GM18867 (cell line): ENCODE measurements around the gene CCDC158.
"Not testable (repeated sequence)": the region's sequence is repeated elsewhere in the genome, so short reads cannot be mapped to it uniquely, and the experiment has no call there.

ENCODE experiments used
- ATAC-seq: cut with Tn5 transposase; IDR thresholded peaks from one replicate; pipeline ENCODE4 v1.9.1; 2021; ENCODE audit warnings: mild to moderate bottlenecking, moderate library complexity; ENCODE audit not compliant: unreplicated experiment

CCDC158 gene

GRCh38 chr4:76374798-76375197, 46.1 kb downstream of the CCDC158 start:
- ATAC-seq, result no peak

DNA sequence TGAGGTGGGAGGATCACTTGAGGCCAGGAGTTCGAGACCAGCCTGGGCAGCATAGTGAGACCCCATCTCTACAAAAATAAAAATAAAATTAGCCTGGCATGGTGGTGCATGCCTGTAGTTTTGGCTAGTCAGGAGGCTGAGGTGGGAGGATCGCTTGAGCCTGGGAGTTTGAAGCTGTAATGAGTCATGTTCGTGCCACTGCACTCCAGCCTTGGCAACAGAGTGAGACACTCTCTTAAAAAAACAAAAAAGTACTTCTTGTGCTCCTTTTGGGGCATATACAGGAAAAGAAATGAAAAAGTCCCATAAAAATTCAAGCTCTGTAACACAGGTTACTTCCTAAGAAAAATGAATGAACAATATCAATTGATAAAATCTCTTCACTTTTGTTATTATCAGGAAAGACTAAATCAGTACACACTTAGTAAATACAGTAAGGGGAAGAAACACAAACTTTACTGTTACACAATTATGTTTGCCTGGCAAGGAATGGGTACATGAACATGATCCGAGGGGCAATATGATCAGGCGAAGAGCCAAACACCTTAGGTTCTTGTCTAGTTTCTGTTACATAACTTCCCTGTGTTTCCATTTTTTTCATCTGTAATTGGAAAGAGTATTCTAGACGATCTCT, 46.9 kb downstream of the CCDC158 start:
- no peak for ATAC-seq

- no peak for ATAC-seq
These were observed 54.2 kb downstream of the CCDC158 start for GRCh38 chr4:76366737-76367136.

- no peak for ATAC-seq
These were observed 55.3 kb downstream of the CCDC158 start for GRCh38 chr4:76365636-76366035.

DNA sequence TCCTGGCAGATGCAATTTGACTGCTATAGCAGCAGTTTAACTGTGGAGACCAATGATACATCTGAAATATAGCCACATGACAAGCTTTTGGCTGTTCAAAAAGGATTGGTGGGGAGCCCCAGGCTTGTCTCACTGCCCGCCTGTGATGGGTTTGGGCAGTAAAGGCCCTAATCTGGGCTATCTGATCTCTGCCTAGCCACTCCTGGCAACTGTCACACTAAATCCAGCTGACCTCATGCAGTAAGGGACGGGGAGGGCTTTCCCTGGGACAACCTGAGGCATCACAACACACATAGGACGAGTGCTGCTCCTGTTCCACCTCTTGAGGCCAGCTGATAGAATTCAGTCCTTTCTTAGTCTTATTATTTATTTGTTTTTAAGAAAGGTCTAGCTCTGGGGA, 56.2 kb downstream of the CCDC158 start:
- no peak for ATAC-seq

GRCh38 chr4:76363556-76364290, 57.2 kb downstream of the CCDC158 start:
- no peak for ATAC-seq

- ATAC-seq, result no peak
These were observed 59.1 kb downstream of the CCDC158 start for GRCh38 chr4:76361689-76362412.

- not testable (repeated sequence) for ATAC-seq
These were observed 61.0 kb downstream of the CCDC158 start for GRCh38 chr4:76359881-76360466.

DNA sequence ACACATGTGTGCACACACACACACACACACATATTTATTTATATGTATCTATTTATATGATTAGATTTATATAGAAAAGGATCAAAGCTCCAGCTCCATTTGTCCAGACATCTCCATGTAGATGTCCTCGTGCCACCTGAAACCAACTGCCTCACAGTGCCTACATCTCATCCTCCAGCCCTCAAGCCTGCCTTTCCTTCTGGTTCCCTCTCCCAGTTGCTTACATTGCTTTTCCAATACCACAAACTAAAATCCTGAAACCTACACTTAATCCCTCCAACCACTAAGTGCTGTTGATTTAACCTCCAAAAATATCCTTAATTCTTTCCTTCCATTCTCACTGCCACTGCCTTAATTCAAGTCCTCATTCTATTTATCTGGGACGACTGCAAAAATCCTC, 63.0 kb downstream of the CCDC158 start:
- ATAC-seq, result no peak

DNA sequence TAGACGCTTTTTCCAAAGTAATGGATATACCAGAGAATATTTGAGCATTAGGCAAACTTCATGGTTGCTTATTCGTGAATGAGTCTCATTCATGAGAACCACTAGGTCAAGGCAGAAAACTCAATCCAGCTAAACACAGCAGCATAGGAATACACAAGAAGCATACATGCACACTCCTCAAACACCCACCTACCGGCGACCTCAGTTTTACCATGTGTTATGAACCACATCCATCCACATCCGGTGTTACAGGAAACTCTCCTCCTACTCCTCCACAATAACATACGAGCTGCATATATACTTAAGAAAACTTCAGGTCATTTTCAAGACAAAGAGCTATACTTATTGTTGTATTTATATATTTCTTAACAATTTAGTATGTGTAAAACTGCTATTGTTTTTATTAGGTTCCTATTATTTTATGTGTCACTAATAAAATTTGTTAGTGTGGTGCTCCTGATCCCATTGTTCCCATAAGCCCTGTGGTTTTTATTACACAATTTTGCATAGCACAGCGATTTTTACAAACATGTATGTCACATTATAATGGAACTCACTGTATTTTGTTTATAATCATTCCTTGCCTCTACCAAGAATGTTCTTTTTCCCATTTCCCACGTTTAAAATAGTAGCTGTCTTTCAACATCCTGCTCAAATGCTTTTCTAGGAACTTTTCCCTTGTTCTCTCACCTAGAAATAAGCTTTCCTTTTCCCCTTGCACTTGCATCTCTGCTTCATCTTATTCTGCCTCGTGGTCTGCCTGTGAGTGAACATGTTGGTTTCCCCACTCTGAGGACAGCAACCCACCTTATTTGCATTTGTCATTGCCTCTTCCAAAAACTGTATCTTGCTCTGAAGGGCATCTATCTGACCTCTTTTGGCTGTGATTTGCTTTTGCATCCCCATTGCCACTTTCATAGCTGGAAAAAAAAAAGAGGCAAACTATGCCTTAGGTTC, 66.1 kb downstream of the CCDC158 start:
- no peak for ATAC-seq

DNA sequence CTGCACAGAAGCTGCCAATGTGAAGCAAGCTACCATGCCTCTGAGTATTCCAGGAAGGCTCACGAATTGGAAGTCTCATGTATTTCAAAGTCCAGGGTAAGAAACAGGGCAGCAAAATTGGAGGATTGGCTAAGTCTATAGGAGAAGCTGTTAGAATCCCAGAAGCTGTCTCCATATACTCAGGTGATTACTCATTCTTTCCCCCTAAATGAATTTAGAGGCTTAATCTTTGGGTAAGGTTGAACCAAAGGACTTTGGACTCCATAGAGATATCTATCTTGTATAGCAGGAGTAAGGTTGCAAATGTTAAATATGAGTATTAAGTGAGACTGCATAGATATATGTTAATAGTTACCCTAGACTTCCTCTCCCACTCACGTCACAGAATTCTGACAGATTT, 78.1 kb downstream of the CCDC158 start:
- no peak for ATAC-seq

- no peak for ATAC-seq
These were observed 78.8 kb downstream of the CCDC158 start for GRCh38 chr4:76342191-76342590.

DNA sequence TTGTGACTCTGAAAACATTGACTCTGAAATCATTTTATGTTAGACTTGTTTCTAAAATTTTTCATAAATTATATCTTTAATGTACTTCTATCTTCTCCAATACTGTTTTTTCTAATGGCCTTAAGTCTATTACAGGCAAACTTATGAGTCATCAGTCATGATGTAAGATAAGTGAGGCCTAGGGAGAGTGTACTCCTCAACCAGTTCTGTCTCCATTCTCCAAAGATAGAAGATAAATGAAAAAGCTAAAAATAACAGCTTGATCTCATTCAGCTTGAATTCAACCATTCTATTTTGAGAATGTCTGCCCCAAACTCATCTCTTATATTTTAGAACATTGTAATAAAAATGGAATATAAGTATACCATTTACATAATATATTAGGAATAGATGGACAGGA, 79.9 kb downstream of the CCDC158 start:
- no peak for ATAC-seq

GRCh38 chr4:76339364-76339763, 81.6 kb downstream of the CCDC158 start:
- no peak for ATAC-seq

GRCh38 chr4:76334885-76335284, 86.1 kb downstream of the CCDC158 start:
- ATAC-seq, result no peak

DNA sequence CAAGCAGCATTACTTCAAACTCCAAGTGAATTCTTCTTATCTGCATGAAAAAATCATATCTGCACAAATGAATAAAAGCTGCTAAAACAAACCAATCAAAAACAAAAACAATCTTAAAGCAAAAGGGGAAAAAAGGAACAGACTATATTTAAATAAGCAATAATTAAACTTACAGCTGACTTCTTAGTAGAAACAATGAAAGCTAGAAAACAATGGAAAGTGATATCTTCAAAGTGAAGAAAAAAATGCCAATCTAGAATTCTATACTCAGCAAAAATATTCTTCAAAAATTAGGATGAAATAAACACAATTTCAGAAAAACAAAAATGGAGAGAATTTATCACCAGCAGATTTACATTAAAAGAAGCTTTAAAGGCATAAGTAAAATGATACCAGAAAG, 94.4 kb downstream of the CCDC158 start:
- ATAC-seq, result no peak

GRCh38 chr4:76325072-76325471, 95.9 kb downstream of the CCDC158 start:
- ATAC-seq, result no peak

GRCh38 chr4:76322236-76322635, 98.7 kb downstream of the CCDC158 start:
- ATAC-seq, result no peak

GRCh38 chr4:76316131-76316530, 104.8 kb downstream of the CCDC158 start:
- no peak for ATAC-seq

DNA sequence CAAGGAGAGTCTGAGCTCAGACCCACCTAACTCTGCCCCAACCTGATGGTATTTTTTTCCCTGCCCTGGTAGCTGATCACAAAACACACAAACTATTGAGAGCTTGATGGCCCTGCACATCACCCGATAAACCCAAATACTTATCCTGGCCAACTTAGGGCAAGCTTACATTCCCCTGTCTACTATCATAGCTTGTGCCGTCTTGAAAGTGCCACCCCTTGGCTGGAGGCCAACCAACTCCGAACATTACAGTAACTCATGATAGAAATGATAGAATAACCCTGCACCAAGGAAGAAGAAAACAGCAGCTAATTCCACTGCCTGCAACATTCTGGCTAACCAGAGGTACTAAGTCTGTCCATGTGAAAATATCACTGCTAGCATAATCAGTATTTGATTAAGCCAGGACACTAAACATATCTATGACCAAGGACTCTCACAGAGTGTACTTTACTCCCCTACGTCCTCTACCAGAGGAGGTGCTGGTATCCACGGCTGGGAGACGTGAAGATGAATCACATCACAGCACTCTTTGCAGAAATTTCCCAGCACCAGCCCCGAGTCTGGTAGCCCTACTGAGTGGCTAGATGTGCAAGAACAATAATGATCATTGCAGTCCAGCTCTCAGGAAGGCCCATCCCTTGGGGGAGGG, 105.5 kb downstream of the CCDC158 start:
- no peak for ATAC-seq
